K562 (cell line): ENCODE measurements around the gene ZNF554. TPM values are rescaled to one million over a fixed set of nuclear protein-coding genes. Genes with fewer than 3 reads are reported as not detected.

ENCODE experiments used
- MCM2 ChIP-seq: fragments of 450-650 bp; IDR thresholded peaks from 2 replicates; pipeline ENCODE4 v1.6.1; 2017; ENCODE audit warnings: low read depth, mild to moderate bottlenecking
- MYC ChIP-seq, 2 experiments: fragments of 250-450 bp in 1 of 2; sonication (Bioruptor Pico) in 1 of 2; IDR thresholded peaks; 2 replicates each; pipeline versions ENCODE4 v1.5.1 to v1.6.1; 2012 to 2021; ENCODE audit warnings: low read depth in 2 of 2, borderline replicate concordance in 1 of 2, improper control_type of control experiment in 1 of 2, low read length in 1 of 2, mild to moderate bottlenecking in 1 of 2, moderate library complexity in 1 of 2
- NEUROD1 ChIP-seq: fragments of 150-350 bp; IDR thresholded peaks from 2 replicates; pipeline ENCODE4 v1.6.1; 2014; ENCODE audit warnings: borderline replicate concordance, low read length, low read depth; ENCODE audit not compliant: partially characterized antibody
- SMARCA5 ChIP-seq: fragments of 450-650 bp; IDR thresholded peaks from 2 replicates; pipeline ENCODE4 v1.6.1; 2016
- SRF ChIP-seq, 2 experiments: fragments of 250-450, 450-650 bp in 1 of 2; sonication (Bioruptor Pico) in 1 of 2; sonication (generic) in 1 of 2; formaldehyde crosslinking; IDR thresholded peaks; 2 replicates each; pipeline versions ENCODE4 v1.5.0 to v1.5.1; 2020 to 2022; ENCODE audit warnings: mild to moderate bottlenecking in 1 of 2, missing genetic modification reagents in 1 of 2
- ZNF780A ChIP-seq: fragments of 250-450 bp; sonication (Bioruptor Pico); IDR thresholded peaks from 2 replicates; pipeline ENCODE4 v1.5.0; 2021; ENCODE audit warnings: mild to moderate bottlenecking
- ZZZ3 ChIP-seq: fragments of 450-650 bp; IDR thresholded peaks from 2 replicates; pipeline ENCODE4 v1.6.1; 2016; ENCODE audit warnings: antibody characterized with exemption, mild to moderate bottlenecking, moderate library complexity
- polyA plus RNA-seq, 8 experiments: library from polyadenylated mRNA; depleted of rRNA in 4 of 8; stranded (reverse) in 5 of 8; unstranded in 3 of 8; fragments of >200 nt; fragmentation: Nextera tagmentation in 2 of 8; fragmentation: Illumina TruSeq in 1 of 8; extraction: Ambion mirVana in 2 of 8; extraction: Trizol in 1 of 8; gene quantifications; 2 replicates each; pipeline versions ENCODE4 v1.2.1 to v1.2.3, GENCODE V29; 2011 to 2014; ENCODE audit warnings: inconsistent platforms in 1 of 8, missing spikeins in 1 of 8
- total RNA-seq, 7 experiments: library from RNA; depleted of rRNA in 6 of 7; stranded (reverse); fragments of >200 nt in 6 of 7; fragmentation: Illumina TruSeq in 2 of 7; extraction: Trizol in 2 of 7; gene quantifications; 2 replicates each; pipeline versions ENCODE4 v1.2.1 to v1.2.3, GENCODE V29; 2011 to 2021; ENCODE audit warnings: low replicate concordance in 1 of 7
- TF ChIP-seq, protein P1 (sequence below): sonication (generic); formaldehyde crosslinking; IDR thresholded peaks from 2 replicates; pipeline ENCODE4 v1.8.0; 2023; ENCODE audit warnings: mild to moderate bottlenecking, missing genetic modification reagents
- TF ChIP-seq, protein P2 (sequence below), 2 experiments: fragments of 450-650 bp in 1 of 2; sonication (generic) in 1 of 2; formaldehyde crosslinking in 1 of 2; IDR thresholded peaks; 2 replicates each; pipeline versions ENCODE4 v1.7.1 to v1.9.0; 2016 to 2022; ENCODE audit warnings: inconsistent platforms in 1 of 2, mild to moderate bottlenecking in 1 of 2, missing genetic modification reagents in 1 of 2
- TF ChIP-seq, protein P3 (sequence below): fragments of 450-650 bp; IDR thresholded peaks from 2 replicates; pipeline ENCODE4 v1.6.1; 2016

ZNF554 gene
- total and polyA plus RNA-seq, 9 of the 15 experiments (the other 6 are each of a cell fraction or from before 2014, with no cell fraction given) = 0.07 to 1.8 (median 1.1) TPM

DNA sequence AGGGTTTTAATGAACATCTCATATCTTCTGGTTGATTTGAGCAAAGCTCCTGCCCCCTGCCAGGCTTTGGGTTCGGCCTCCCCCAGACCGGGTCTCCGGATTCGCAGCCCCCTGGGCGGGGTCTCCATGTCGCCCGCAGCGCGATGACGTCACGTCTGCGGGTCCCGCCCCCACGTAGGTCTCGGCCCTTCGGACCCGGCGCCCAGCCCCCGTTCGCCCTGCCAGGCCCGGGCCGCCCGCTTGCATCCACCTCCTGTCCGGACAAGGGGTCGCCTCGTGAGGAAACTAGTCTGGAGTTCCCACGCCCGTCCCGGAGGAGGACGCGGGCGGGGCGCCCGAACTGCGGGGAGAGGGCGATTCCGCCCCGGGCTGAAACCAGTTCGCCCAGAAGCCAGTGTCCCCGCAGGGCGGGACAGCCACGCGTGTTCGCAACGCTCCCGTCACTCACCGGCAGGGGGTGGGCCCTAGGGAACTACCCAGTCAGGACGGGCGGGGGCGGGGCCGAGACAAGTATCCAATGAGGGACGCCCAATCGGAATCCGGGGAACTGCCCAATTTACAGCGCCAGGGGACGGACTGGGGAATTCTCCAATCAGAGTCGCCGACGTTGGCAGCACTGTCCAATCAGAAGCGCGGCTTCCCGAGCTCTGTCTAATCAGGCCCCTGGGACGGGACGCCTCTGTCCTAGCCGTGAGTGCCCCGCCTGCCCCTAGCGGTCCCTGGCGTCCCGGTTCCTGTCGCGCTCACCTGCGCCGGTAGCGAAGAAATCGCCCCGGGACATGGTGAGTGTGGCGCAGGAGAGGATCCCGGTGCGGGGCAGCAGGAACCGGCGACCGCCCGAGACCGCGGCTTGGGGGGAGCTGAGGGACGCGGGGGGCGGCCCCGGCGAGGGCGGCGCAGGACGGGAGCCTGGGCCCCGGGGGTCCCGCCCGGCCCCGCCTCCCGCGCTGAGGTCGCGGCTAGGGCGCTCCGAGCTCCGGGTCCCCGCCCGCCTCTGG lies 21.4 kb downstream of the ZNF554 start, which contains the start of gene ZNF555 (continued):
- TF ChIP-seq, protein P1, sequence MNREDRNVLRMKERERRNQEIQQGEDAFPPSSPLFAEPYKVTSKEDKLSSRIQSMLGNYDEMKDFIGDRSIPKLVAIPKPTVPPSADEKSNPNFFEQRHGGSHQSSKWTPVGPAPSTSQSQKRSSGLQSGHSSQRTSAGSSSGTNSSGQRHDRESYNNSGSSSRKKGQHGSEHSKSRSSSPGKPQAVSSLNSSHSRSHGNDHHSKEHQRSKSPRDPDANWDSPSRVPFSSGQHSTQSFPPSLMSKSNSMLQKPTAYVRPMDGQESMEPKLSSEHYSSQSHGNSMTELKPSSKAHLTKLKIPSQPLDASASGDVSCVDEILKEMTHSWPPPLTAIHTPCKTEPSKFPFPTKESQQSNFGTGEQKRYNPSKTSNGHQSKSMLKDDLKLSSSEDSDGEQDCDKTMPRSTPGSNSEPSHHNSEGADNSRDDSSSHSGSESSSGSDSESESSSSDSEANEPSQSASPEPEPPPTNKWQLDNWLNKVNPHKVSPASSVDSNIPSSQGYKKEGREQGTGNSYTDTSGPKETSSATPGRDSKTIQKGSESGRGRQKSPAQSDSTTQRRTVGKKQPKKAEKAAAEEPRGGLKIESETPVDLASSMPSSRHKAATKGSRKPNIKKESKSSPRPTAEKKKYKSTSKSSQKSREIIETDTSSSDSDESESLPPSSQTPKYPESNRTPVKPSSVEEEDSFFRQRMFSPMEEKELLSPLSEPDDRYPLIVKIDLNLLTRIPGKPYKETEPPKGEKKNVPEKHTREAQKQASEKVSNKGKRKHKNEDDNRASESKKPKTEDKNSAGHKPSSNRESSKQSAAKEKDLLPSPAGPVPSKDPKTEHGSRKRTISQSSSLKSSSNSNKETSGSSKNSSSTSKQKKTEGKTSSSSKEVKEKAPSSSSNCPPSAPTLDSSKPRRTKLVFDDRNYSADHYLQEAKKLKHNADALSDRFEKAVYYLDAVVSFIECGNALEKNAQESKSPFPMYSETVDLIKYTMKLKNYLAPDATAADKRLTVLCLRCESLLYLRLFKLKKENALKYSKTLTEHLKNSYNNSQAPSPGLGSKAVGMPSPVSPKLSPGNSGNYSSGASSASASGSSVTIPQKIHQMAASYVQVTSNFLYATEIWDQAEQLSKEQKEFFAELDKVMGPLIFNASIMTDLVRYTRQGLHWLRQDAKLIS = 0 out of 2 replicates have a peak, but pooled peaks have one; percentile 49
- TF ChIP-seq, protein P2, sequence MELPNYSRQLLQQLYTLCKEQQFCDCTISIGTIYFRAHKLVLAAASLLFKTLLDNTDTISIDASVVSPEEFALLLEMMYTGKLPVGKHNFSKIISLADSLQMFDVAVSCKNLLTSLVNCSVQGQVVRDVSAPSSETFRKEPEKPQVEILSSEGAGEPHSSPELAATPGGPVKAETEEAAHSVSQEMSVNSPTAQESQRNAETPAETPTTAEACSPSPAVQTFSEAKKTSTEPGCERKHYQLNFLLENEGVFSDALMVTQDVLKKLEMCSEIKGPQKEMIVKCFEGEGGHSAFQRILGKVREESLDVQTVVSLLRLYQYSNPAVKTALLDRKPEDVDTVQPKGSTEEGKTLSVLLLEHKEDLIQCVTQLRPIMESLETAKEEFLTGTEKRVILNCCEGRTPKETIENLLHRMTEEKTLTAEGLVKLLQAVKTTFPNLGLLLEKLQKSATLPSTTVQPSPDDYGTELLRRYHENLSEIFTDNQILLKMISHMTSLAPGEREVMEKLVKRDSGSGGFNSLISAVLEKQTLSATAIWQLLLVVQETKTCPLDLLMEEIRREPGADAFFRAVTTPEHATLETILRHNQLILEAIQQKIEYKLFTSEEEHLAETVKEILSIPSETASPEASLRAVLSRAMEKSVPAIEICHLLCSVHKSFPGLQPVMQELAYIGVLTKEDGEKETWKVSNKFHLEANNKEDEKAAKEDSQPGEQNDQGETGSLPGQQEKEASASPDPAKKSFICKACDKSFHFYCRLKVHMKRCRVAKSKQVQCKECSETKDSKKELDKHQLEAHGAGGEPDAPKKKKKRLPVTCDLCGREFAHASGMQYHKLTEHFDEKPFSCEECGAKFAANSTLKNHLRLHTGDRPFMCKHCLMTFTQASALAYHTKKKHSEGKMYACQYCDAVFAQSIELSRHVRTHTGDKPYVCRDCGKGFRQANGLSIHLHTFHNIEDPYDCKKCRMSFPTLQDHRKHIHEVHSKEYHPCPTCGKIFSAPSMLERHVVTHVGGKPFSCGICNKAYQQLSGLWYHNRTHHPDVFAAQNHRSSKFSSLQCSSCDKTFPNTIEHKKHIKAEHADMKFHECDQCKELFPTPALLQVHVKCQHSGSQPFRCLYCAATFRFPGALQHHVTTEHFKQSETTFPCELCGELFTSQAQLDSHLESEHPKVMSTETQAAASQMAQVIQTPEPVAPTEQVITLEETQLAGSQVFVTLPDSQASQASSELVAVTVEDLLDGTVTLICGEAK (IDR thresholded peaks at IDR 0.05) = peak; percentile 44; the same call in 1 of the 2 replicates
- TF ChIP-seq, protein P2 (CRISPR knock-in tag; IDR thresholded peaks at IDR 0.05) = no peak
- TF ChIP-seq, protein P3, sequence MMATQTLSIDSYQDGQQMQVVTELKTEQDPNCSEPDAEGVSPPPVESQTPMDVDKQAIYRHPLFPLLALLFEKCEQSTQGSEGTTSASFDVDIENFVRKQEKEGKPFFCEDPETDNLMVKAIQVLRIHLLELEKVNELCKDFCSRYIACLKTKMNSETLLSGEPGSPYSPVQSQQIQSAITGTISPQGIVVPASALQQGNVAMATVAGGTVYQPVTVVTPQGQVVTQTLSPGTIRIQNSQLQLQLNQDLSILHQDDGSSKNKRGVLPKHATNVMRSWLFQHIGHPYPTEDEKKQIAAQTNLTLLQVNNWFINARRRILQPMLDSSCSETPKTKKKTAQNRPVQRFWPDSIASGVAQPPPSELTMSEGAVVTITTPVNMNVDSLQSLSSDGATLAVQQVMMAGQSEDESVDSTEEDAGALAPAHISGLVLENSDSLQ = peak; percentile 99
- TF ChIP-seq ZZZ3 = no peak
- peak; percentile 97 for TF ChIP-seq NEUROD1
- peak in 1 of 2 experiments; percentile 30; a peak in 1 of 4 replicates for TF ChIP-seq SRF (CRISPR knock-in tag; IDR thresholded peaks at IDR 0.05)
- TF ChIP-seq MCM2 = no peak
- TF ChIP-seq ZNF780A (CRISPR knock-in tag) = peak; percentile 67; the same call in 1 of the 2 replicates
- TF ChIP-seq MYC (IDR thresholded peaks at IDR 0.05; ENCODE audit: low read depth, low read length) = peak; percentile 72; the same call in 1 of the 2 replicates
- TF ChIP-seq MYC (CRISPR knock-in tag; IDR thresholded peaks at IDR 0.05; ENCODE audit: borderline replicate concordance, low read depth) = peak; percentile 77; the same call in 1 of the 2 replicates
- peak; percentile 71; the same call in 1 of the 2 replicates for TF ChIP-seq SMARCA5
